Pulmonary artery endothelial cell (primary cell): ENCODE data around the gene RTP1. TPM values are rescaled to one million over a fixed set of nuclear protein-coding genes. Genes with fewer than 3 reads are reported as not detected.
"Not testable (repeated sequence)": the region's sequence is repeated elsewhere in the genome, so short reads cannot be mapped to it uniquely, and the experiment has no call there.

ENCODE experiments used
- DNase-seq: peaks from one replicate; pipeline ENCODE4 v3.0.0-alpha.2; 2011; ENCODE audit warnings: low read depth, low spot score
- total RNA-seq: library from RNA; depleted of rRNA; stranded (reverse); fragments of >200 nt; gene quantifications from 2 replicates; pipeline ENCODE4 v1.2.3, GENCODE V29; 2014

The RTP1 gene
- total RNA-seq, 1 donor from 2014 or later = not detected

GRCh38 chr3:187238835-187239234 is 41.5 kb downstream of the RTP1 start:
- DNase-seq = not testable (repeated sequence)

GRCh38 chr3:187242435-187242834 is 45.1 kb downstream of the RTP1 start:
- no peak for DNase-seq

DNA sequence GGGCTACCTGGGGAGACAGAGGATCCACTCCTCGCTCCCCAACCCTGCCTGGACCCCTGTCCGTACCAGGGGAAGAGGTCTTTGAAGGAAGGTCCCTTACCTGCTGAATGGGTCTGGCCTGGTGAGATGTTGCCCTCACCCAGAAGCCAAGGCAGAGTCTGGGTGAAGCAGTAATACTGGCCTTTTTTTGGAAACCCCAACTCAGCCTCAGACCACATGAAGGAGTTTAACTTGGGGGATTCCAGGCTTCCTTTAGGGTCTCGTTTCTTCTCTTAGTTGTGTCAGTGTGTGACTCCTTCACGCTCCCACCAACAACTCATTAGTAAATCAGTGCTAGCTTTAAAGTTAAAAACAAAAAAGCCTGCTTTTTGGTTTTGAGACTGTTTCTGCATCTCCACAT is 45.6 kb downstream of the RTP1 start:
- DNase-seq = no peak

- no peak for DNase-seq
Measured at GRCh38 chr3:187243933-187244524, 46.7 kb downstream of the RTP1 start.

DNA sequence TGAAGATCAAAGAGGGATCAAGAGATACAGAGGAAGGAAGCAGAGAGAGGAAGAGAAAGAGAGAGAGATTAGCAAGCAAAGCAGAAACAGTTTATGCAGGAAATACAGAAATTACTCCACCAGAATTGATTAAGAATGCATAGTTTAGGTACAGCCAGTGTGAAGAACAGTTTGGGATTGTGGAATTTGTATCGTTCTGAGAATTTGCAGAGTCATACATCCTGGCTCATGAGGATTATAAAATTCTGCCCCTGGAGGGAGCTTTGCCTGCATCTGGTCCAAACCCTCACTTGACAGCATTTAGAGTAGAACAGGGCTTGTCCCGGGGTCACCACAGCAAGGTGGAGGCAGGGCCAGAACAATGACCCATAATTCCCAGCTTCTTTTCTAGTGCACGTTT is 50.1 kb downstream of the RTP1 start:
- DNase-seq = no peak

Other genes with a start within 250 kb of the RTP1 start
- gene RPL39L, start 58.0 kb upstream of the RTP1 start, total RNA-seq = 40.4 and 45.9 TPM in 2 replicates
- 0.20 and 0.46 TPM in 2 replicates for gene MASP1, start 94.3 kb downstream of the RTP1 start, total RNA-seq
- 0.46 and 0.99 TPM in 2 replicates for gene RTP4, start 170.9 kb downstream of the RTP1 start, total RNA-seq